ENCODE results near the gene LSM2. TPM values are rescaled to one million over a fixed set of nuclear protein-coding genes. Genes with fewer than 3 reads are reported as not detected.

The LSM2 gene
- total RNA-seq, 1 experiment from 2014 or later, result 56.3 TPM

DNA sequence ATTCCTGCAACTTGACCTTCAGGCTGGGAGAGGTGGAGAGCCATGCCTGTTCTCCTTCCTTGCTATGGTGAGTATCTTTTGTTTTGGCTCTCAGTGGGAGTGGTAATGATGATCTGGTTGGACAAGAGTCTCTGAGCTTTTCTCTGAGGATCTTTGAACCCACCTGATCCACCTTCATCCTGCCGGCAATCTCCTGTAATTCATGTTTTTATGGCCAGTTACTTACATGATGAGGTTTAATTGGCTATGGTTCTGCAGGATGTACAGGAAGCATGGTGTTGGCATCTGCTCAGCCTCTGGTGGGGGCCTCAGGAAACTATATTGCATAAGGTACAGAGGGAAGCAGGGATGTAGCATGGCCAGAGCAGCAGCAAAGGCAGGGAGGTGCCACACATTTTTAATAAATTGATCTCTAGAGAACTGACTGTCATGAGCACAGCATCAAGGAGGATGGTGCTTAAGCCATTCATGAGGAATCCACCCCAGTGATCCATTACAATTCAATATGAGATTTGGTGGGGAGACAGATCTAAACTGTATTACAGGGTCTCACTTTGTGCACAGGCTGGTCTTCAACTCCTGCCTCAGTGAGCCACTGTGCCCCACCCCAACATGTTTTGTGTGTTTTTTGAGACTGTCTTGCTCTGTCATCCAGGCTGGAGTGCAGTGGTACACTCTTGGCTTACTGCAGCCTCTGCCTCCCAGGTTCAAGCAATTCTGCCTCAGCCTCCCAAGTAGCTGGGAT lies 30.8 kb upstream of the LSM2 start:
- H3K4me3 ChIP-seq (ENCODE audit: low read depth, low read length), result peak overlapping the region; percentile 86; the same call in 1 of the 2 replicates
- peak overlapping the region; percentile 96 for H3K4me3 Mint-ChIP-seq (ENCODE audit: unreplicated experiment)
- H3K9me3 ChIP-seq, result no peaks in the 10 kb centered on the region
- peak overlapping the region; percentile 99 for H3K27ac Mint-ChIP-seq (ENCODE audit: unreplicated experiment)
- ChIA-PET POLR2A (interaction anchor here (0.5 kb wide), 1 partner anchor 60 kb away, joined by 4 read pairs; the partner anchor contains the start of gene EHMT2), CTCF (no interaction called here)
- peaks cover 9% of the 10 kb centered on the region for H3K36me3 ChIP-seq (ENCODE audit: control insufficient read depth, insufficient read depth, low read length)
- H3K4me1 Mint-ChIP-seq (ENCODE audit: low read depth, unreplicated experiment), result peaks cover 18% of the 10 kb centered on the region
- intact Hi-C loops (cut with micrococcal nuclease; ENCODE audit: unreplicated experiment), result no loop called here
- no peak for DNase-seq
- no peak for TF ChIP-seq CTCF (IDR thresholded peaks at IDR 0.05; ENCODE audit: insufficient read depth in 1 of 2, low read depth in 1 of 2, low read length in 1 of 2, severe bottlenecking in 1 of 2, unreplicated experiment in 1 of 2)
- H3K4me1 ChIP-seq, result peaks cover 13% of the 10 kb centered on the region
- H3K27me3 ChIP-seq (replicated peaks; ENCODE audit: control insufficient read depth, insufficient read depth, low read length), result no peaks in the 10 kb centered on the region
- H3K9me3 Mint-ChIP-seq (ENCODE audit: unreplicated experiment), result no peaks in the 10 kb centered on the region
- H3K27me3 Mint-ChIP-seq (ENCODE audit: insufficient read depth, unreplicated experiment), result no peaks in the 10 kb centered on the region
- H3K36me3 Mint-ChIP-seq (ENCODE audit: insufficient read depth, unreplicated experiment), result peaks cover 83% of the 10 kb centered on the region
- BruUV-seq (replicated peaks), result no TSS peak

DNA sequence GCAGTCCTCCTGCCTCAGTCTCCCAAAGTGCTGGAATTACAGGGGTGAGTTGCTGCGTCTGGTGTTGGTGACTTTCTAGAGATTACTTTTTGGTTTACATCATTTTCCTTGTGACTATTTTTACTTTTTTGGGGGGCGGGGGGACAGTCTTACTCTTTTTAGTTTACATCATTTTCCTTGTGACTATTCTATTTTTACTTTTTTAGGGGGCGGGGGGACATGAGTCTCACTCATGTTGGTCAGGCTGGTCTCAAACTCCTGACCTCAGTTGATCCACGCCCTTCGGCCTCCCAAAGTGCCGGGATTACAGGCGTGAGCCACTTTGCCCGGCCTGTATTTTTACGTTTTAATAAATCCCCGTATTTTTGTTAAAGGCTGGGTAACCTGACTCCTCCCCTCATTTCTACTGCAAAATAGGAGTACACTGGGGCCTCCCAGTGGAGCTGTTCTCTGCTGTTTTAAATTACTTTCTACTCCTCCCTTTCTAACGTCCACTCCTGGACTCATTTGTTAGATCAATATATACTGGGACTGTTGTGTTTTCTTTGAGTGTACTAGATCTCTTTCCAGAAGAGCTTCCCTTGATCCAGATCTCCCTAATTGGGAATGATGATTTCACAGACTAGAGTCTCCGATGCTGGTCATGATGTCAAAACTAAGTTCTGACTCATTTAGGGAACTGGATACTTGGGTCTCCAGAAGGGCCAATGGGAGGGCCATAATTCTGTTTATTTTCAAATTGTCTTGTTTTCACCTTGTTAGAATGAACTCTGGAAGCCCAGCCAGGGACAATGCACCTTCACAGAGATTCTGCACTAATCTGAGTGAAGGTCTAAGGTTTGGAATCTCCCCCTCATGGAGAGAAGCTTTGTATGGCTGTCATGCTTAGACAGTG lies 30.0 kb upstream of the LSM2 start:
- DNase-seq, result no peak
- Histone ChIP-seq H3K4me3 (ENCODE audit: low read depth, low read length) (peak overlapping the region; percentile 86), H3K27me3 (replicated peaks; ENCODE audit: control insufficient read depth, insufficient read depth, low read length) (no peaks in the 10 kb centered on the region), H3K9me3 (no peaks in the 10 kb centered on the region), H3K4me1 (peaks cover 13% of the 10 kb centered on the region), H3K36me3 (ENCODE audit: control insufficient read depth, insufficient read depth, low read length) (peaks cover 9% of the 10 kb centered on the region)
- Mint-ChIP-seq H3K27me3 (ENCODE audit: insufficient read depth, unreplicated experiment) (no peaks in the 10 kb centered on the region), H3K4me1 (ENCODE audit: low read depth, unreplicated experiment) (peaks cover 18% of the 10 kb centered on the region), H3K36me3 (ENCODE audit: insufficient read depth, unreplicated experiment) (peaks cover 74% of the 10 kb centered on the region), H3K9me3 (ENCODE audit: unreplicated experiment) (no peaks in the 10 kb centered on the region), H3K4me3 (ENCODE audit: unreplicated experiment) (peak overlapping the region; percentile 96), H3K27ac (ENCODE audit: unreplicated experiment) (peak overlapping the region; percentile 99)
- no TSS peak for BruUV-seq (replicated peaks)
- TF ChIP-seq CTCF (IDR thresholded peaks at IDR 0.05; ENCODE audit: insufficient read depth in 1 of 2, low read depth in 1 of 2, low read length in 1 of 2, severe bottlenecking in 1 of 2, unreplicated experiment in 1 of 2), result no peak
- intact Hi-C loops (cut with micrococcal nuclease; ENCODE audit: unreplicated experiment), result no loop called here
- POLR2A ChIA-PET, result interaction anchor here (1.1 kb wide), 1 partner anchor 10 kb away, joined by 3 read pairs; no protein-coding TSS in a partner anchor
- CTCF ChIA-PET, result no interaction called here

GRCh38 chr6:31836047-31836473 lies 29.3 kb upstream of the LSM2 start:
- intact Hi-C loops (cut with micrococcal nuclease; ENCODE audit: unreplicated experiment), result no loop called here
- H3K4me1 Mint-ChIP-seq (ENCODE audit: low read depth, unreplicated experiment), result peaks cover 18% of the 10 kb centered on the region
- peak overlapping the region; percentile 86 for H3K4me3 ChIP-seq (ENCODE audit: low read depth, low read length)
- ChIA-PET CTCF (no interaction called here), POLR2A (interaction anchor here (1.1 kb wide), 1 partner anchor 9 kb away, joined by 3 read pairs; no protein-coding TSS in a partner anchor)
- H3K9me3 ChIP-seq, result no peaks in the 10 kb centered on the region
- H3K4me1 ChIP-seq, result peaks cover 13% of the 10 kb centered on the region
- H3K36me3 ChIP-seq (ENCODE audit: control insufficient read depth, insufficient read depth, low read length), result peaks cover 9% of the 10 kb centered on the region
- H3K4me3 Mint-ChIP-seq (ENCODE audit: unreplicated experiment), result peak overlapping the region; percentile 96
- no peaks in the 10 kb centered on the region for H3K9me3 Mint-ChIP-seq (ENCODE audit: unreplicated experiment)
- peak overlapping the region; percentile 99 for H3K27ac Mint-ChIP-seq (ENCODE audit: unreplicated experiment)
- H3K27me3 ChIP-seq (replicated peaks; ENCODE audit: control insufficient read depth, insufficient read depth, low read length), result no peaks in the 10 kb centered on the region
- no peak for DNase-seq
- H3K36me3 Mint-ChIP-seq (ENCODE audit: insufficient read depth, unreplicated experiment), result peaks cover 68% of the 10 kb centered on the region
- BruUV-seq (replicated peaks), result no TSS peak
- TF ChIP-seq CTCF (IDR thresholded peaks at IDR 0.05; ENCODE audit: insufficient read depth in 1 of 2, low read depth in 1 of 2, low read length in 1 of 2, severe bottlenecking in 1 of 2, unreplicated experiment in 1 of 2), result no peak
- H3K27me3 Mint-ChIP-seq (ENCODE audit: insufficient read depth, unreplicated experiment), result no peaks in the 10 kb centered on the region

Measured in Caco-2 (cell line).